GM18519 (cell line): ENCODE measurements around the gene TOMM40L.
"Not testable (repeated sequence)": the region's sequence is repeated elsewhere in the genome, so short reads cannot be mapped to it uniquely, and the experiment has no call there.

Experiments
- ATAC-seq: cut with Tn5 transposase; IDR thresholded peaks from one replicate; pipeline ENCODE4 v1.9.1; 2021; ENCODE audit warnings: mild to moderate bottlenecking, moderate library complexity; ENCODE audit not compliant: unreplicated experiment, low FRiP score

Gene TOMM40L

GRCh38 chr1:161218301-161219077 lies 7.4 kb upstream of the TOMM40L start:
- ATAC-seq: no peak

- no peak for ATAC-seq
These were observed 6.6 kb upstream of the TOMM40L start for GRCh38 chr1:161219078-161219892.

- no peak for ATAC-seq
These were observed 5.9 kb upstream of the TOMM40L start for GRCh38 chr1:161220002-161220401.

GRCh38 chr1:161222175-161223019 lies 3.5 kb upstream of the TOMM40L start:
- no peak for ATAC-seq

GRCh38 chr1:161223805-161224694 lies 1.8 kb upstream of the TOMM40L start:
- ATAC-seq: no peak

GRCh38 chr1:161224695-161225087 lies 1.2 kb upstream of the TOMM40L start:
- ATAC-seq: not testable (repeated sequence)

- ATAC-seq: no peak
These were observed 704 bp upstream of the TOMM40L start for GRCh38 chr1:161225178-161225533.

- ATAC-seq: no peak
These were observed 456 bp downstream of the TOMM40L start for GRCh38 chr1:161226320-161226711.

GRCh38 chr1:161226759-161227158 lies 899 bp downstream of the TOMM40L start:
- no peak for ATAC-seq

GRCh38 chr1:161227196-161227871 lies 1.5 kb downstream of the TOMM40L start:
- no peak for ATAC-seq

- no peak for ATAC-seq
These were observed 2.2 kb downstream of the TOMM40L start for GRCh38 chr1:161228032-161228431.

GRCh38 chr1:161229896-161230295 lies 4.0 kb downstream of the TOMM40L start:
- no peak for ATAC-seq

GRCh38 chr1:161230762-161231161 lies 4.9 kb downstream of the TOMM40L start:
- ATAC-seq: no peak

GRCh38 chr1:161233102-161233501 lies 7.2 kb downstream of the TOMM40L start:
- ATAC-seq: no peak

GRCh38 chr1:161235957-161236775 lies 10.3 kb downstream of the TOMM40L start:
- no peak for ATAC-seq

GRCh38 chr1:161238039-161238473 lies 12.2 kb downstream of the TOMM40L start, which contains the start of gene NR1I3:
TSS of gene NR1I3 (minus strand) at chr1:161238203. CDS start at chr1:161236565, 1,638 bp downstream.
- no peak for ATAC-seq

- ATAC-seq: no peak
These were observed 15.8 kb downstream of the TOMM40L start for GRCh38 chr1:161241682-161242081.

GRCh38 chr1:161242313-161242712 lies 16.5 kb downstream of the TOMM40L start:
- no peak for ATAC-seq
